GM23338 (cell line): ENCODE data around the gene TNFSF12.

Experiments used
- CREB1 ChIP-seq: fragments of 250-450 bp; sonication (Bioruptor Pico); IDR thresholded peaks from 2 replicates; pipeline ENCODE4 v1.5.0; 2020; ENCODE audit warnings: low read depth, mild to moderate bottlenecking, moderate library complexity
- EZH2 ChIP-seq: fragments of 200-600 bp; sonication (generic); IDR thresholded peaks from one replicate; pipeline ENCODE4 v1.8.0; 2017; ENCODE audit warnings: antibody characterized with exemption, mild to moderate bottlenecking, low read depth; ENCODE audit not compliant: unreplicated experiment
- EZH2phosphoT487 ChIP-seq: fragments of 200-600 bp; sonication (generic); IDR thresholded peaks from one replicate; pipeline ENCODE4 v1.8.1; 2018; ENCODE audit warnings: antibody characterized with exemption; ENCODE audit not compliant: unreplicated experiment
- JUNB ChIP-seq: IDR thresholded peaks from one replicate; pipeline ENCODE4 v1.6.1; 2016; ENCODE audit warnings: antibody characterized with exemption; ENCODE audit not compliant: unreplicated experiment
- NANOG ChIP-seq: IDR thresholded peaks from 2 replicates; pipeline ENCODE4 v1.6.1; 2016; ENCODE audit warnings: antibody characterized with exemption, borderline replicate concordance
- POLR2AphosphoS5 ChIP-seq: IDR thresholded peaks from 2 replicates; pipeline ENCODE4 v1.6.1; 2016; ENCODE audit warnings: antibody characterized with exemption, low read depth
- STAT1 ChIP-seq: IDR thresholded peaks from one replicate; pipeline ENCODE4 v1.6.1; 2016; ENCODE audit warnings: antibody characterized with exemption; ENCODE audit not compliant: unreplicated experiment
- ZNF331 ChIP-seq: fragments of 250-450 bp; sonication (Bioruptor Pico); IDR thresholded peaks from 2 replicates; pipeline ENCODE4 v1.5.0; 2020; ENCODE audit warnings: low read depth, mild to moderate bottlenecking, moderate library complexity
- TF ChIP-seq, protein P1 (sequence below), 2 experiments: fragments of 200-600 bp in 1 of 2; sonication (generic) in 1 of 2; conservative IDR thresholded peaks; 2 replicates each; pipeline versions ENCODE4 v1.5.1 to v1.6.1; 2016 to 2017; ENCODE audit warnings: antibody characterized with exemption in 2 of 2, low read depth in 2 of 2, mild to moderate bottlenecking in 2 of 2, moderate library complexity in 1 of 2
- TF ChIP-seq, protein P2 (sequence below): IDR thresholded peaks from 2 replicates; pipeline ENCODE4 v1.6.1; 2016; ENCODE audit warnings: antibody characterized with exemption
- TF ChIP-seq, protein P3 (sequence below): IDR thresholded peaks from one replicate; pipeline ENCODE4 v1.6.1; 2018; ENCODE audit warnings: antibody characterized with exemption; ENCODE audit not compliant: unreplicated experiment

DNA sequence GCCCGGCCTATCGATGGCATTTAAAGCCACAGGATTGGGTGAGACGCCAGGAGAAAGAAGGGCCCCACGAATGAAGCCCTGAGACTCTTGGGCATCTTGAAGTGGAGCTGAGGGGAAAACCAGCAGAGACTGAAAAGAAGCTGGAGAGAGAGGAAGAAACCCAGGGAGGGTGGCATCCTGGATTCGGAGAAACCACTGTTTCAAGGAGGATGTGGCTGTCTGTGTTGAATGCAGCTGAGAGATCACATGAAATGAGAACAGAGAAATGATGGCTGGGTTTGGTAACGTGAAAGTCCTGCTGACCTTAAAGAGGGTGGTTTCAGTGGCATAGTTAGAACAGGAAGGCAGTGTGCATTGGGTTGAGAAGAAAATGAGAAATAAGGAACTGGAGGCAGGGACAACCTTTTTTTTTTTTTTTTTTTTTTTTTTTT lies 3.8 kb downstream of the TNFSF12 start:
- TF ChIP-seq EZH2, result no peak
- TF ChIP-seq, protein P1, sequence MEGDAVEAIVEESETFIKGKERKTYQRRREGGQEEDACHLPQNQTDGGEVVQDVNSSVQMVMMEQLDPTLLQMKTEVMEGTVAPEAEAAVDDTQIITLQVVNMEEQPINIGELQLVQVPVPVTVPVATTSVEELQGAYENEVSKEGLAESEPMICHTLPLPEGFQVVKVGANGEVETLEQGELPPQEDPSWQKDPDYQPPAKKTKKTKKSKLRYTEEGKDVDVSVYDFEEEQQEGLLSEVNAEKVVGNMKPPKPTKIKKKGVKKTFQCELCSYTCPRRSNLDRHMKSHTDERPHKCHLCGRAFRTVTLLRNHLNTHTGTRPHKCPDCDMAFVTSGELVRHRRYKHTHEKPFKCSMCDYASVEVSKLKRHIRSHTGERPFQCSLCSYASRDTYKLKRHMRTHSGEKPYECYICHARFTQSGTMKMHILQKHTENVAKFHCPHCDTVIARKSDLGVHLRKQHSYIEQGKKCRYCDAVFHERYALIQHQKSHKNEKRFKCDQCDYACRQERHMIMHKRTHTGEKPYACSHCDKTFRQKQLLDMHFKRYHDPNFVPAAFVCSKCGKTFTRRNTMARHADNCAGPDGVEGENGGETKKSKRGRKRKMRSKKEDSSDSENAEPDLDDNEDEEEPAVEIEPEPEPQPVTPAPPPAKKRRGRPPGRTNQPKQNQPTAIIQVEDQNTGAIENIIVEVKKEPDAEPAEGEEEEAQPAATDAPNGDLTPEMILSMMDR (conservative IDR thresholded peaks at IDR 0.05; ENCODE audit: low read depth in 2 of 2), result no peak
- no peak for TF ChIP-seq EZH2phosphoT487
- TF ChIP-seq POLR2AphosphoS5, result no peak
- TF ChIP-seq, protein P2, sequence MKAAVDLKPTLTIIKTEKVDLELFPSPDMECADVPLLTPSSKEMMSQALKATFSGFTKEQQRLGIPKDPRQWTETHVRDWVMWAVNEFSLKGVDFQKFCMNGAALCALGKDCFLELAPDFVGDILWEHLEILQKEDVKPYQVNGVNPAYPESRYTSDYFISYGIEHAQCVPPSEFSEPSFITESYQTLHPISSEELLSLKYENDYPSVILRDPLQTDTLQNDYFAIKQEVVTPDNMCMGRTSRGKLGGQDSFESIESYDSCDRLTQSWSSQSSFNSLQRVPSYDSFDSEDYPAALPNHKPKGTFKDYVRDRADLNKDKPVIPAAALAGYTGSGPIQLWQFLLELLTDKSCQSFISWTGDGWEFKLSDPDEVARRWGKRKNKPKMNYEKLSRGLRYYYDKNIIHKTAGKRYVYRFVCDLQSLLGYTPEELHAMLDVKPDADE, result no peak
- TF ChIP-seq, protein P3, sequence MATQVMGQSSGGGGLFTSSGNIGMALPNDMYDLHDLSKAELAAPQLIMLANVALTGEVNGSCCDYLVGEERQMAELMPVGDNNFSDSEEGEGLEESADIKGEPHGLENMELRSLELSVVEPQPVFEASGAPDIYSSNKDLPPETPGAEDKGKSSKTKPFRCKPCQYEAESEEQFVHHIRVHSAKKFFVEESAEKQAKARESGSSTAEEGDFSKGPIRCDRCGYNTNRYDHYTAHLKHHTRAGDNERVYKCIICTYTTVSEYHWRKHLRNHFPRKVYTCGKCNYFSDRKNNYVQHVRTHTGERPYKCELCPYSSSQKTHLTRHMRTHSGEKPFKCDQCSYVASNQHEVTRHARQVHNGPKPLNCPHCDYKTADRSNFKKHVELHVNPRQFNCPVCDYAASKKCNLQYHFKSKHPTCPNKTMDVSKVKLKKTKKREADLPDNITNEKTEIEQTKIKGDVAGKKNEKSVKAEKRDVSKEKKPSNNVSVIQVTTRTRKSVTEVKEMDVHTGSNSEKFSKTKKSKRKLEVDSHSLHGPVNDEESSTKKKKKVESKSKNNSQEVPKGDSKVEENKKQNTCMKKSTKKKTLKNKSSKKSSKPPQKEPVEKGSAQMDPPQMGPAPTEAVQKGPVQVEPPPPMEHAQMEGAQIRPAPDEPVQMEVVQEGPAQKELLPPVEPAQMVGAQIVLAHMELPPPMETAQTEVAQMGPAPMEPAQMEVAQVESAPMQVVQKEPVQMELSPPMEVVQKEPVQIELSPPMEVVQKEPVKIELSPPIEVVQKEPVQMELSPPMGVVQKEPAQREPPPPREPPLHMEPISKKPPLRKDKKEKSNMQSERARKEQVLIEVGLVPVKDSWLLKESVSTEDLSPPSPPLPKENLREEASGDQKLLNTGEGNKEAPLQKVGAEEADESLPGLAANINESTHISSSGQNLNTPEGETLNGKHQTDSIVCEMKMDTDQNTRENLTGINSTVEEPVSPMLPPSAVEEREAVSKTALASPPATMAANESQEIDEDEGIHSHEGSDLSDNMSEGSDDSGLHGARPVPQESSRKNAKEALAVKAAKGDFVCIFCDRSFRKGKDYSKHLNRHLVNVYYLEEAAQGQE, result no peak
- no peak for TF ChIP-seq JUNB
- TF ChIP-seq NANOG, result no peak
- TF ChIP-seq CREB1 (CRISPR knock-in tag), result no peak
- TF ChIP-seq ZNF331 (CRISPR knock-in tag), result no peak
- TF ChIP-seq STAT1, result no peak
